NCI-H2196 (cell line): Measurements from ENCODE around the gene NMT1.

ENCODE experiments used
- DNase-seq: peaks from one replicate; lab custom pipeline; 2025; ENCODE audit not compliant: unreplicated experiment; lab: John Stamatoyannopoulos, UW

NMT1 gene

DNA sequence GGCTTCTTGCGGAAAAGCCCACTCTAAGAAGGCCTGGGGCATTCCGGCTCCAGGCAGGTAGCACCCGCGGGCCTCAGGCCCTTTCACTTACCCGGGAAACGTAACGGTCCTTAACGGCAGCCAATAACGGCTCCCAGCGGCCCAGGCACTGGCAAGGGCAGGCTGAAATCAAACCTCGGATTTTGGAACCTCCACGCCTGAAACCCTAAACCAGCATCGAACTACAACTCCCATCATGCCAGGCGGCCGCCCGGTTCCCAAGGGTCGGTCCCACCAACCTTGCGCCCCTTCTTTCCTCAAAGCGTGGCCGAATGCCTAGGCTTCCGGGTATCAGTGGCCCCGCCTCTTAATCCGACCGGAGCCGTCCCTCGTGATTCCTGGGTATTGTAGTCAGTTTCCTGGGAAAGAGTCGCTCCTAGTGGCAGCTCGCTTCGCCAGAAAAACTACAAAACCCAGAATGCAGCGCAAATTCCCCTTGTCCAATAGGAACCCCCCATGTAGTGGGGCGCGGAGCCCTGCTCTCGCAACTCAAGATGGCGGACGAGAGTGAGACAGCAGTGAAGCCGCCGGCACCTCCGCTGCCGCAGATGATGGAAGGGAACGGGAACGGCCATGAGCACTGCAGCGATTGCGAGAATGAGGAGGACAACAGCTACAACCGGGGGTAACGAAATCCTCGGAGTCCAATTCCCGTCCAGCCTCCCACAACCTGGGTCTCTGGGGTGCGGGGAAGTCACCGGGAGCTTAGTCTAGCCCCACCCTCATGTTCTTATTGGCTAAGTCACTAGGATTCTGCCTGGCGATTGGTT lies at the start of gene NMT1:
Gene NMT1, plus strand, starts transcription at position 521 of the 809 bp plus-strand sequence. Its CDS starts 13 bp downstream, at position 534.
- DNase-seq, result peak; percentile 99

DNA sequence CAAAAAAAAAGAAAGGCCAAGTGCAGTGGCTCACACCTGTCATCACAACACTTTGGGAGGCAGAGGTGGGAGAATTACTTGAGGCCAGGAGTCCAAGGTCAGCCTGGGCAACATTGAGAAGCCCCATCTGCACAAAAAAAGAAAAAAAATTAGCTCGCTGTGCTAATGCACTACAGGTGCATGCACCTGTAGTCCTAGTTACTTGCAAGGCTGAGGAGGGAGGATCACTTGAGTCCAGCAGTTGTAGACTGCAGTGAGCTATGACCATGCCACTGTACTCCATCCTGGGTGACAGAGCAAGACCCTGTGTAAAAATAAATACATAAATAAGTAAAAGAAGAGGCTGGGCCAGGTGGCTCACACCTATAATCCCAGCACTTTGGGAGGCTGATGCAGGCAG lies 49.4 kb upstream of the NMT1 start:
- DNase-seq, result no peak

DNA sequence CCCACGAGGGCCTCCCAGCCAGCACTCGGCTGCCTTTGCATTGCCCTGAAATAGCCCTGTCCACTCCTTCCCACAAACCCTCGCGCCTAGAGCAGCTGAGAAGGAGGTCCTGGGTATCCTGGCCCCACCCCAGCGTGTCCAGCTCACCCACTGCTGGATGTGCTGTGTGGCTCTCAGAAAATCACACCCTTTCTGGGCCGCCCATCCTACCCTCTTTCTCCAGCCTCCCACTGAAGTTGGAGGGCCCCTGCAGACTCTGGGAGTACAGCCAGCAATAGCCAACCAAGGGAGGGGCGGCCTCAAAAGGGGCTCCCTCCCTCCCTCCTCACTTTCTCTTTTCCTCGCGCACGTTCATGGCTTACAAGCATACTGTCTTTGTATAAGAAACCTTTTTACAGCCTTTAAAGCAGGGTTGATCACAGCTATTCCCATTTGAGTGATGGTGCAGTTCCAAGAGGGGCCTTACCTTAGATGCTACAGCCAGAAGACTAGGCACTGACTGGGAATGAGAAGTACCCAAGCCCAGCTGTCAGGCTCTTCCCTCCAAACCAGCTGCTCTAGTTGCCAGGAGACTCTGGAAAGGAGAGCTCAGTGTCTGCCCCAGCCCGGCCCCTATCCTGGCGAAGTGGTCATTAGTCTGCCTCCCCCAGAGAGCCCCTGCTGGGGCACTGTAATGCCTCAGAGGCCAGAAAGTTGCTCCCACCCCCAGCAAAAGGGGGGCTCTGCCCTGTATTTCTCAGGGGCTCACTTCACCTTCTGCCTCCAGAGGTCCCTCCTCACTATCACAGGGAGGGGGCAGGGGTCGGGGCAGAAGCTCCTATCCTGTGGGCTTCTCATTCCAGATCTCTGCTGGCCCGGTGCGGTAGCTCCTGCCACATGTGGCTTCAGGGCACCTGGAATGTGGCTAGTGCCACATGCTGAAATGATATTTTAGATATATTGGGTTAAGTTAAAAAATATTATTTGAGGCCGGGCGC lies 47.8 kb upstream of the NMT1 start:
- DNase-seq, result peak; percentile 13

DNA sequence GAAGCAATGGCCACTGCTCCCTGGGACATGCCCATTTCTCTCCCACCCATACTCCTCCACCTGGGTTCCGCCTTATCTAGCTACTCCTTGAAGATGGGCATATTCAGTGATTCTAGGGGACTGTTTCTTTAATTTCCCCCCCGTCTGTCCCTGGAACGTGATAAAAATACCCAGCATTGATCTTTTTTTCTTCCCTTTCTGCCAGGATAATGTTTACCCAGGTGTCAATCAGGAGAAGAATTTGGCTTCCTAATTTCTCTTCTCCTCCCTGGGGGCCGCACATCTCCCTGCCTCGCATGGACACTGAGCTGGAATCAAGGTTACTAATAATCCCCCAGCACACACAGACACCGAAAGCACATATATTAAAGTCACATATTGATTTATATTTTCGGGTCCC lies 44.9 kb upstream of the NMT1 start:
- DNase-seq, result no peak

DNA sequence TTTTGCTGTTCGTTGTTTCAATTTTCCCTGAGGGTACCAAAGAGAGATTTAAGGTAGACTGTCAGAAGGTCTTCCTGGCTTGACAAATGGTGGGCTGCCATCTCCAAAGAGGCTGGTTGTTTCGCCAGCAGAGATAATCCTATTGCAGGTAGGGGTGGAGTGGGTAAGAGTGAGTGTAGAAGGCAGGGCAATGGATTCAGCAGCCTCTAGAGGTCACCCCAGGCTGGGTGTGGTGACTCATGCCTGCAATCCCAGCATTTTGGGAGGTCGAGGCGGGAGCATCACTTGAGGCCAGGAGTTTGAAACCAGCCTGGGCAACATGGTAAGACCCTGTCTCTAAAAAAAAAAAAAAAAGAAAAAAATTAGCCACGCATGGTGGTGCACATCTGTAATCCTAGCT lies 44.3 kb upstream of the NMT1 start:
- no peak for DNase-seq

DNA sequence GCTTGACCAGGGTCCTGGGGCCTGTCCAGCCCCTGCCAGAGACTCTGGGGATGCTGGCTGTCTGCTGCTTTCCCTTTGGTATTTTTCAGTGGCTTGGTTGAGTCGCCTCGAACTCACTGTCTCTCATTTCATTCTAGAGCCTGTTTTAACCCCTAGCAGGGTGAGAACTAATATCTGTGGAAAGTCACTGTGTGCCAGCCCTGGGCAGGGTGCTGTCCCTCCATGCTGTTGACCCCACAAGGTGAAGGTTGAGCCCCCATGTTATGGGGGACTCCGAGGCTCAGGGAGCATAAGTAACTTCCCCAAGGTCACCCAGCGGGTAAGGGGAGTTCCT lies 42.6 kb upstream of the NMT1 start:
- DNase-seq, result no peak

DNA sequence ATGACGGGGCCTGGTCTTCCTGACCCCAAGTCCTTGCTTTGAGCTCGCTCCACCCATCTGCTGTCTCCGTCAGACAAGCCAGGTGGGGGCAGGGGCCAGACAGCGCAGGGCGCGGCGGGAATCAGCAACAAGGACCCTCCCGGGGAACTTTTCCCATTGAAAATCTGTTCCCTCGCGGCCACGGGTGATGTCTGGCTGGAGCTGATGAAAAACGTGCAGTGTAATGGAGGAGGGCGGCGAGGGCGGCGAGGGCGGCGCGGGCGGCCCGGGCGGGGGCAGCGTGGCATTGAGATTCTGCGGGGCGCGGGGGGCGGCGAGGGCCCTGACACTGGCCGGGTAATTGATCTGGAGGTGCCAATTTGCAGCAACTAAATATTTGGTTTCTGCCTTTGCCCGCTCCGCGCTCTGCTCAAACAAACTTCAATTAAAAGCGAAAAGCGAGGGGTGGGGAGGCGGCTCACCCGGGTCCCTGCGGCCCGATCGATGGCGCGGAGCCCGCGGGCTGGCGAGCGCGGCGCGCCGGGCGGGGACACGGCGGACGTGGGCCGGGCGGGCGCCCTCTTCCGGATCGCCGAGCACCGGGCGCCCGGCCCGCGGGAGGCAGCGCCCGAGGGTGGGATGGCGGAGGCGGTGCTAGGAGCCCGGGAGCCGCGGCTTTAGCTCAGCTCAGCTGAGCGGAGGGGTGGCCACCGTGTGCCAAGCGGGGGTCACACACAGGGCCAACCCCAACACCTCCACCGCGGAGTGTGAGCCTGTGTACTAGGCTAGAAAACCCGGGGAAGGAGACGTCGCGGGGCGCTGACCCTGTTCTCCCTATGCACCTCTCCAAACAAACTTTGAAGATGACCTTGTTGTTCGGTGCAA lies 42.0 kb upstream of the NMT1 start:
- DNase-seq, result peak; percentile 59

DNA sequence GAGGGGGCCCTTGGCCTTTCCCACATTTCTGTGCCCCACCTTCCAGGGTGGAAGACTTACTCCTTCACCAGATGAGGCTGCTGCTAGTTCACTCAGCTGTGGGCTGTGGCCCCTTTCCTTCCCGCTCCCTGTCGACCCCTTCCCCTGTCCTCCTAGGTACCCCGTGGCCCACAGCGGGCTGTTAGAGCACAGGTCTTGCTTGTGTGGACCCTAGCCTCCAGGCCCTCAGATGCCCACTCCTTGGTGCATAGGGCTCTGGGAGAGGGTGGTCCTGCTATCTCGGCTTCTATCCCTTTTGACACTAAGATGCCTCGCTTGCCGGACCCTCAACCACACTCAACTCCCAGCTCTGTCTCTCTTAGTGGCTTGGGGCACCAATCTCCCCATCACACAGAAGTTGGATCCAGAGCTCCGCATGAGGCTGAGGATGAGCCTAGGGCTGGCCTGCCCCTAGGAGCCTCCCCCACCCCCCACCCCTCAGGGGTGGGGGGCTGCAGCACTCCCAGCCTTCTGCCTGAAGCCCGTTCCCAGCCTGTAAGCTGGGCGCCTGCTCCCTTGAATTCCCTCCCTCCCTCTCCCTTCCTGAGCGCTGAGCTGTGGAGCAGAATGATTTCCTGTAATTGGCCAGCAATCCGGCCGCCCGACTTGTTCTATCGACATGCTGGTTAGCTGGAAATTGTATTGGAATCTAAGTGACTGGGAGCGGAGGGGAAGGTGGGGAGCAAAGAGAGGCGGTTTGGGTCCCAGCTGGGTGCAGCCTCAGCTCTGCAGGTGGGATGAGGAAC lies 40.6 kb upstream of the NMT1 start:
- no peak for DNase-seq

DNA sequence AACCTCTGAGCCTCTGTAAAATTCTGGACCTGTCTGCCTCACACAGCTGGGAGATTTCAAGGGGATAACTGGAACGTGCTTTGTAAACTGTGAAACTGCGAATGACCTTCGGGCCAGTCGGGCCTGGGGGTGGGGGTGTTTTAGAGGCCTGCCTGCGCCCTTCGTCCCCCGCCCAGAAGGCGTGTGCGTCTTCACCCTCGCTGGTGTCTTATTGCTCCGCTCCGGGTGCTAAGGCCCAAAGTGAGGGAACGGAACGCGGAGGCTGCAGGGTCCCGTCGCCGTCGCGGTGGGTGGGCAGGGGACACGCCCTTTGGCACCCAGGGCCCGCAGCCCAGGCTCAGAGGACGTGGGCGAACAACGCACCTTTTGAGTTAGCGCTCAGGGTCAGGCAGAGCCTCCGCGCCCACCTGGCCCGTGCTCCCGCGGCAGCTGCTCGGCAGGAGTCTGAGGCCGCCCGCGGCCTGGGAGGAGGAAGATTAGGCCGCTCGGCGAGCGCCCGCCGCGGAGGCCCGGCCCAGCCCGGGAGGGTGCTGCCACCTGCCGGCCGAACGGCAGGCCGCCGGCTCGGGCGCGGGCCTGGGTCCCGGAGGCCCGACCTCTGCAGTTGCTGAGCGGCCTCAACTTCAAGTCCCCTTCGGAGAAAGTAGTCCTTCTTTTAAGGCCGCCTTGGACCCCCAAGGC lies 39.4 kb upstream of the NMT1 start:
- peak; percentile 75 for DNase-seq

DNA sequence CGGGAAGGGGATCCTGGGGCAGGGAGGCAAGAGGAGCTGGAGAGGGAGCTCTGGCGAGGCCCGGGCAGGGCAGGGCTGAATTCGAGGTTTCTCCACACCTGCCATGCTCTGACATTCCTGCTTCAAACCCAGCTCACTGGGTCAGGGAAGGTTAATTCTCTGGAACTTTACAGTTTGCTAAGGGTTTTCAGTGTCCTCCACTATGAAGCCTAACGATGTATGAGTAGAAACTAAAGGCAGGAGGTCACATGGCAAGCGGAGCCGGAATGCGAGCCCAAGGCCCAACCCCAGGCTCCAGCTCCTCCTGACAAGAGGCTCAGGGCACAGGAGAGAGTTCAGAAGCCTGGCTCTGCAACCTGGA lies 38.8 kb upstream of the NMT1 start:
- DNase-seq, result no peak

DNA sequence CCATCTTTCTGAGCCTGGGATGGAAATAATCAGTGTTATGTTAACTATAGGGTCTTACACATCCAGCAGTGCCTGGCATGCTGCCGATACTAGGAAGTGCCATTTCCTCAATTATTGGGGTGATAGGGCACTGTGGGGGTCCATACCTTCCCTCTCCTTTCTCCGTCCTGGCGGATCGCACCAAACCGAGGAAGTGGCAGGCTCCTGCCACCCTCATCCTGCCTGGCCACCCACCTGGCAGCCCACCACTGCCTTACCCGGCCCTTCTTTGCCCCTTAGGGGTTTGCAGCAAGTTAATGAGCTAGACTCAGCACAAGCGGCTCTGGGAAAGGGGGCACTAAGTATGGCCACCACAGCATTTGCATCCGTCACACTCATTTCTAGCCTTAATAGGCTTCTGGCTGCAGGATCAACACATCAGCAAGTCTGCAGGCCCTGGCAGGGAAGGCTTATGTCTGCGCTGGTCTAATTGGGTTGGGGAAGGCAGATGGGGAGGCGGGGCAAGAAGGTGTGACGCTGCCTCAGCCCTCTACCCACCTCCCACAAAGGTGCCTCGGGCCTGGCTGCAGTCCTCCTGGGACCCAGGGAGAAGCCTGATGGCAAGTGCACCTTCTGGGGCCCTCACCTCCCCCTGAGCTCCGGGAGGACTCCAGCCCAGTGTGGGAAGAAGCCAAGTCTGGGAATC lies 38.3 kb upstream of the NMT1 start:
- no peak for DNase-seq

DNA sequence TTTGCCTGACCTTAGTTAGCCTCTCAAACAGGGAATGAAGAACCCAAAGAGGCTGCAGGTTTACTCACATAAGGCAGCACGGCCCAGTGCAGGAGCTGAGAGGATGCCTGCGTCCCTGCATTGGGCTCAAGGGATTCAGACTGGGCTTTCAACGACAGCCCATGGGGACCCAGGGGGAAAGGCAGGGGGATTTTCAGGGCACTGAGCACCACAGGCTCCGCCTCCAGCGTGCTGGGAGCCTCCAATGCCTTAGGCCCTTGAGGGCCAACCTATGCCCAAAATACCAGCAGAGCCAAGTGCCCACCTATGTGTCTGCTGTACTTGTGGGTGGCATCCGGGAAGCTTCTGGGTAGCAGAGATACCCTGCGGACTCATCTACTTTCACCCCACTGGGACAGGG lies 32.0 kb upstream of the NMT1 start:
- DNase-seq, result no peak

DNA sequence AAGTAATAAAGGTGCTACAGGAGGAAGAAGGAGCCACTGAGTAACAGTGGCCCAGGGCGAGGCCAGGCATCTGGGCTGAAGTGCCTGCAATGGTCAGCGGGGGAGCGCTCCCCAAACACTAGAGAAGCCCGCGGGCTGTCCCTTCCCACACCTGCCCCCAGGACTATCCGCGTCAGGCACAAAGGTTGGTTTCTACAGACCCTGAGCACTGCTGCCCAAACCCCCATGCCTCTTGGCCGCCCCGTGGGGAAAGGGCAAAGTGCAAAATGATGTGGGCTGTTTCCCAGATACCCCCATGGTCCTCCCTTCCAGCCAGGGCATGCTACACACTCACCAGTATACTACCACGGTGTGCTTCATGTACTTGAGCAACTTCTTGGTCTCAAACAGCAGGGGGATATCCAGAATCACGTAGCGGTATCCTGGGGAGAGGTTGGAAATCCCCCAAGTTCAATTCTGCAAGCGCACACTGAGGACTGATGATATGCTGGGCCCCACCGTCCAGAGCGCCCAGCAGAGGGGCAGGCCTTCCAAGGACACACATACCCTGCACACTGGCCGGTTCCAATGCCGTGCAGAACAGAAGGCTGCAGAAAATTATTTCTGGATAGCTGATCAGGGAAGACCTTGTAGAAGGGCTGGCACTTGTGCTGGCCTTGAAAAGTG lies 31.2 kb upstream of the NMT1 start:
- DNase-seq, result no peak

DNA sequence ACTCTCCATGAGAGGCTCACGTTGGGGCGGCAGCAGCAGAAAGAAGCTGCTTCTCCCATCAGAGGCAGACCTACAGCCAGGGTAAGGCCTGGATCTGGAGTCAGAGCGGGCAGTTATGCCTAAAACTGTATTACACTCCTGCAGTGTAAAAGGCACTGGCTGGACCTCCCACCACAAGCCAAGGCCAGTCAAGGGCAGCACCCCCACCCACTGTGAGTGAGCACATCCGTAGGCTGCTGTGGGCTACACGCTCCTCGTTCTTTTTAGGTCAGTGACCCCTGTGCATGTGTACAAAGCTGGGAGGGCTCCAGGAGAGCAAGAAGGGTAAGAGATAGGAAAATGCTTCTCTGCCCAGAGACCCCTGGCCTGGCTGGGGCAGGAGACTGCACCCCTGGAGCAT lies 30.4 kb upstream of the NMT1 start:
- no peak for DNase-seq

DNA sequence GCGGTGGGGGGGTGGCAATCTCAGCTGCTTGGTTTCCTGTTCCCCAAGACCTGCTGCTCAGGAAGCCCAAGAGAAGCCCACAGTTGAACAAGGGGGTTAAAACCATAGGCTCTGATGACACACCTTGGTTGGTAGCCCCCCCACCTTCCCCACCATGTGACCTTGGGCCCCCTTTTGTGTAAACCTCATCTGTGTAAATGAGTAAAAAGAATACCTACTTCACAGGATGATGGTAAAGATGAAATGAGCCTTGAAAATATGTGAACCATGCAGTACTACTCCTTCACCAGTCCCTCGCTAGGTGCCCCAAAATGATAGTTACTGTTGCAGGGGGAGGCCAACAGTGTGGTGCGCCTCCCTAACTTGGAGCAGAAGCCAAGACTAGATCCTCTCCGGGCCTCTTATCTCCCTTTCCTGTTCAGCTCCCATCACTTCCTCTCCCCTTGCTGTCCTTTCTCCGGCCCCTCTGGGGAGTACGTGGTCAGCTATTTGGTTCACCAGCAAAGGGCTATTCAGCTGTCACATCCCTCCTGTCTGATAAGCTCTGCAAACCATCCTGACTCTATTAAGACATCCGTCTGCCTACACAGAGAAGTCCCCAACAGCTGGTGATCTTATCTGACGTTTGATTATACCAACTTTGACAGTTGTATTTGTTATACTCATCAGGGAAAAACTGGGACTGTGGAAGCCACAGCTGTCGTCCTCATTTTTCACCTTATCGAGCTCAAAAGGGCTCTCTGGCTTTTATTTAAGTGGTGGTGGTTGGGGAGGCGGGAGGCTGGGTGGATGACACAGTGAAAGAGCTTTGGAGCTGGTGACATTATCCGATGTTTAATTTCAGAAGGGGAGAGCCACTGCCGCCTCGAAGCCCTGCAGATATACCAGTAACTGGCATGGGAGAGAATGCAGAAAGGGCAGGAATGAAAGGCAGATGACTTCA lies 29.6 kb upstream of the NMT1 start:
- DNase-seq, result no peak

DNA sequence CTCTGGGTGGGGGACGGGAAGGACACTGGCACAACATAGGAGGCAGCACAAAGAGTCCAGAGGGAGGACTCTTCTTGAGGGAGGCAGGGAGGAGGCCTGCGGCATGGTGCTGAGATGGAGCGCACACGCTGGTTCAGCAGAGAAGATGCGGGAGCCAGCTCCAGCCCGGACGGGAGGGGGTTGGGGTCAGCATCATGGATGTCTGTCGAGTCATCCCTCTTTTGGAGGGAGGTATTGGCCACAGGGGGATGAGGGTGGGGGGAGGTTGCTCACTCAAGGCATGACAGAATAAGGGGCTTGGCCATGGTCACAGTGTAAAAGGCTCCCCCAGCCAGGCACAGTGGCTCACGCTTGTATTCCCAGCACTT lies 29.0 kb upstream of the NMT1 start:
- no peak for DNase-seq

DNA sequence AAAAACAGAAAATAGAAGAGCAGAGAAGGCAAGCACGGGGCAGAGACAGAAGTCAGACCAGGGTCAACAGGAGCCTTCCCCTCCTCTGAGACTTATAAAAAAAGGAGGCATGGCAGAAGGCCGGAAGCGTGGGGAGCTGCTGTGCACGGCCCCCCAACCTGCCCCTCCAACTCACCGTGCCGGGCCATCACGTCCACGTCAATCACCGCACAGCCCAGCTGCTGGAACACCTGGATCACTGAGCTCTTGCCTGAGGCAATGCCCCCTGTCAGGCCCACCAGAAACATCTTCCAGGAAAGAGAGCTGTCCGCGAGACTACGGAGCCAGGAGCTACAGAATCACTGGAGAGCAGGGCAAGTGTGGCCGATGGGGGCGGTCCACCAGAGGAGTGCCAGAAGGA lies 26.5 kb upstream of the NMT1 start:
- DNase-seq, result no peak

DNA sequence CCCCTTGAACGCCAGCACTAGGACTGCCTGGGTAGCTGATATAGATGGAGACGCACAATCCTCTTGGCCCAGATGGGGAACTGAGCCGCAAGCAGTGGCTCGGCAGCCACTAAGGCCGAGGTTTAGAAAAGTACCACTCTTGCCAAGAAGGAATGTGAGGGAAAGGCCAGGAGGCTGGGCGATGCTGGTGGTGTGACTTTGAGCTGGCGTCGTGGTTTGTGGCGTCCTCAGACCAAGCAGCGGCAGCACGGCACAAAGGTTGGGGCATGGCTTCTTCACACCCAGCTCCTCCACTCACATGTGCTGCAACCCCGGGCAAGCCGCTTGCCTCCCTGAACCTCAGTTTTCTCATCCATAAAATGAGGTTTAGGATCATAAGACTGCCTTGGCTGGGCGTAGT lies 25.3 kb upstream of the NMT1 start:
- DNase-seq, result no peak
